Astrocyte of the cerebellum (primary cell): ENCODE data around the gene PTPN7.

Source experiments
- DNase-seq: peaks from one replicate; pipeline ENCODE4 v3.0.0-alpha.2; 2011; ENCODE audit warnings: low read depth
- H3K4me3 ChIP-seq: 2 replicates; pipeline ENCODE4 v1.5.1; 2011; ENCODE audit warnings: mild to moderate bottlenecking, low read depth, low read length, moderate library complexity
- CTCF ChIP-seq: IDR thresholded peaks from 2 replicates; pipeline ENCODE4 v1.5.1; 2012; ENCODE audit warnings: low read length, low read depth, moderate library complexity, mild to moderate bottlenecking; ENCODE audit errors: missing control alignments
- in situ Hi-C: cut with HindIII; loops from 2 replicates; pipeline ENCODE4 v1.10.0; 2017; ENCODE audit warnings: low sequenced_read_pairs

Gene PTPN7

GRCh38 chr1:202135221-202135721 is 25.1 kb downstream of the PTPN7 start:
- in situ Hi-C loops = no loop called here
- H3K4me3 ChIP-seq = no peak overlapping the region
- peak; percentile 45 for DNase-seq
- TF ChIP-seq CTCF = peak; percentile 86

- in situ Hi-C loops = no loop called here
- H3K4me3 ChIP-seq = no peak overlapping the region
- no peak for DNase-seq
- no peak for TF ChIP-seq CTCF
Observed at GRCh38 chr1:202134645-202135172, 25.7 kb downstream of the PTPN7 start.

- no peak for TF ChIP-seq CTCF
- in situ Hi-C loops = no loop called here
- DNase-seq = no peak
- H3K4me3 ChIP-seq = no peak overlapping the region
Observed at GRCh38 chr1:202133989-202134388, 26.4 kb downstream of the PTPN7 start.

- no peak for TF ChIP-seq CTCF
- no peak for DNase-seq
- in situ Hi-C loops = no loop called here
- H3K4me3 ChIP-seq = no peak overlapping the region
Observed at GRCh38 chr1:202133496-202133895, 26.9 kb downstream of the PTPN7 start.

GRCh38 chr1:202133001-202133400 is 27.4 kb downstream of the PTPN7 start:
- H3K4me3 ChIP-seq = no peak overlapping the region
- no peak for DNase-seq
- in situ Hi-C loops = no loop called here
- TF ChIP-seq CTCF = no peak

- no peak for TF ChIP-seq CTCF
- DNase-seq = no peak
- in situ Hi-C loops = no loop called here
- H3K4me3 ChIP-seq = no peak overlapping the region
Observed at GRCh38 chr1:202131956-202132821, 28.2 kb downstream of the PTPN7 start.
